GM18861 (cell line): ENCODE results near the gene TAPT1.
"Not testable (repeated sequence)": the region's sequence is repeated elsewhere in the genome, so short reads cannot be mapped to it uniquely, and the experiment has no call there.

Source experiments
- ATAC-seq: cut with Tn5 transposase; IDR thresholded peaks from one replicate; pipeline ENCODE4 v1.9.1; 2021; ENCODE audit not compliant: unreplicated experiment

Gene TAPT1

DNA sequence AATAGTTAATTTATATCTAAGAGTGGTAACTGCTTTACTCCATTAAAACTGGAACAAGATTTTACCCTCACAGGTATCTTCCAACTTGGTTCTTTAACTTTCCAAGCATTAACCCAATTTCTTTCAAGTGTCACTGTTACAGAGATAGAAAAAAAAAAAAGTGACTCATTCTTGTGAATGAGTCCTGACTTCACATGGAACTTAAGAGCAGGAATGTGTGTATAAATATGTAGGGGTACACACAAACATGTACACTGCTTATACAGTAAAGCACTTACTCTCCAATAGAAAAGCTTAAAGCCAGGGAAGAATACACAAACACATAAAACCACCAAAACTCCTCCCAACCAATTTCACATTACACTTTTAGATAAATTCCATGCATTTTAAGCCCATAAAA lies 38.8 kb downstream of the TAPT1 start:
- ATAC-seq, result no peak

DNA sequence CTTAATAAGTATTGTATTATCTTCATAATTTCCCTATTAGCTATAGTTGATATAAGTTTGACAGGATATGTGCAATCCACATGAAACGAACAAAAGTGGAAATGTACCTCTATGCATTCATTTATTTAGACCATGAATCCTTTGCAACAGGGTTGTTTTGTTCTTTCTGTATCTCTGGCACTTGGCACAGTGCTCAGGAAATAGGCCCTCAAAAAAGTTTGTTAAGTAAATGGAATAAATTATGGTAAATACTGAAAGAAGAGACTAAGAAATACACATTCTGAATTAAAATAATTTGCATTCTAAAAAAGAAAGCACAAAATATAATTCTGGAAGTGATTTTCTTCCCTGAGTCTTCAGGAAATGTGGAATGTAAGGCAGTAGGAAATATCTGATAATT lies 39.3 kb downstream of the TAPT1 start:
- ATAC-seq, result no peak

DNA sequence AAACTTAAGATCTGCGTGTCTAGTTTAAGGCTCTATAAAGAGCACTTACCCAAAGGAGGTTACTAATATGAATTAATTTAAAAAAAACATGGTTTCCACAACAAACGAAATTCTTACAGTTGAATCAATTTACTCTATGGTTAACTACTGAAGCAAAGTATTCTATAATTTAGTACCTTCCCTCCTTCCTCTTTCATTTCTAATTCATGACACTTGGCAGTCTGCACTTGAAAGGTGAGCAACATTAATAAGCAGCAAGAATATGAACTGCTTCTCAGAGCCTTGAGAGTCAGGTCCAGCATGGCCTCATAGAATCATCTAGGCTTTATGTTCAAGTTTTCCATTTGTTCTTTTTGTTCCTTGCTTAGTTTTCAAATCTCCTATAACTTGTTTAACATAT lies 42.7 kb downstream of the TAPT1 start:
- no peak for ATAC-seq

DNA sequence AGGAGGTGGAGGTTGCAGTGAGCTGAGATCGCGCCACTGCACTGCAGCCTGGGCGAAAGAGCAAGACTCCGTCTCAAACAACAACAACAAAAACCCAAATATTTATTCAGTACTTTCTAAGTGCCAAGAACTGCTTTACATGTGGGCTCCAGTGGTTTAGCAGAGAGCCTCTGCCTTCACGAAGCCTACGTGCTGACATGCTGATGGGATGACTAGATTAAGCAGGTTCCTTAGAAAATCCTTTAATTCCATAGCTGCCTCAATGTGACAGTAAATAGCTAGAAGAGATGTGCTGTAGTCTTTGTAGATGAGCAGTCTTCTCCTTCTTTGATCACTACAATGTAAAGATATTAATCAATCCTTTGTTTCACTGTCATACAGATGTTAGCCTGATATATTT lies 49.6 kb downstream of the TAPT1 start:
- ATAC-seq, result no peak

DNA sequence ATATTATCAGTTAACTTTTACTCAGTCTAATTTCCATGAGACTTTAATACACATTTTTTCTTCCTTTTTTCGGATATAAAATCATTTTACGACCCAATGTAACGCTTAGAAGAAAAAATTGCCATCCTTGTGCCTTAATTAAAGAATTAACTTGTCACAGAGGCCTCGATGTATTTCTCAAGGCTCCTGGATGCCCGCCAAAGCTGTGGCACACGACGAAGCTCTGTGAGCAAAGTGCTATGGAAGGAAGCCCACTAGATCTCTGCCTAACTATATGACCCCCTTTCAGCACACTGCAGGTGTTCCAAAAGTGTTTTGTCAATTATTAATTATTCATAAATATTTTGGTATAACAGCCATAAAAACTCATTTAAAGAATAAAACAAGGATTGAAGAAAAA lies 54.4 kb downstream of the TAPT1 start:
- ATAC-seq, result no peak

DNA sequence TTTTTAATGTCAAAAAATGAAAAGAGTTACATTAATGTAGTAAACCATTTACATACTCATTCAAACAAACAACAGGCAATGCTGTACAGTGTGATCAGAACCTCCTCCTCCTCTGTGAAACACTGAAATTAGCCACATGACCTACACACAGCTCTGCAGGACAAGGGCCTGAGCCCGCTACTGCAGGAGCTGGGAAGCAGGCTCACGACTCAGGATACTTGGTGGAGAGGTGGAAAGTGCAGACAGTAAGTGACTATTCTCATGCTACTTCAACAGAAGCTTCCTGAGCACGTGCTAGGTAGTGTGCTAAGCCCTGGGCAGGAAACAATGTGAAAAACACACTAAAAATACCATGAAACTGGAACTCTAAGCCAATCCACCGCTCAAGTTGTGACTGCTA lies 56.8 kb downstream of the TAPT1 start:
- ATAC-seq, result no peak

DNA sequence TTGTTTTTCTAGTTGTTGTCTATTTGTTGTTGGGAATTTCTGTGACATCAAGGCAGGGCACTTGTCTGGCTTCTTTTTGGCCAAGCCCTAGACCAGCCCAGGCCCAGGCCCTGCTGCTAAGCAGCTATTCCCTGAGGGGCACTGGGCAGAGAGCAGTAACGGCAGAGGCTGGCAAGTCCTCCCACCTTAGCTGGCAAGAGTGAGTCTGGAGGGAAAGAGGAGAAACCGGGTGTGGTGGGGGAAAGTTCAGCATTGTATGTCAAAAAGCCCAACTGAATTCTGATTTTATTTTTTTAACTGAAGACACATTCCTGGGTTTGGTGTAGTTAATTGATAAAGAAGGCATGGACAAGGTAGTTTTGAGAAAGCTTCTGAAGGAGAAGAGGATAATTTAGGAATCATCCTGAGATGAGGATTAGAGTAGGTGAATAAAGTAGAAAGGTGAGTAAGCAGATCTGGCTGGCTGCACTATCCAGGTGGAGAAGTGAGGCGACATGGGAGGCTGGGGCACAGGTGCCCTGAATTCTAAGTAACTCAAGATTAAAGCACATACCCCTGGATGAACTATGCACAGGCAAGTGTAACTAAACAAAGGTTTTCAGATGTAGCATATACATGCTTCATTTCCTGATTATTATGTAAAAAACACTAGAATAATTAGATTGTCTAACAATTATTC lies 57.4 kb downstream of the TAPT1 start:
- no peak for ATAC-seq

DNA sequence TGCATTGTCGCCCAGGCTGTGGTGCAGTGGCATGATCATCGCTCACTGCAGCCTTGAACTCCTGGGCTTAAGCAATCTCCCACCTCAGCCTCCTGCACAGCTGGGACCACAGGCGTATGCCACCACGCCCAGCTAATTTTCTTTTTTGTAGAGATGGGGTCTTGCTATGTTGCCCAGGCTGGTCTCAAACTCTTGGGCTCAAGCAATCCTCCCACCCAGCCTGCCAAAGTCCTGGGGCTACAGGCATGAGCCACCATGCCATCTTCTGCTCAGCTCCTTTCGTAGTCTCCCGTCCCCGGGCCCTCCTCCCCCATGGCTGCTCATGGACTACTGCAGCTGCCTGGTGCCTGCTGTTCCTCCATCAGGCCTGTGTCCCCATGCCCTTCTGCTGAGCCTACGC lies 58.1 kb downstream of the TAPT1 start:
- no peak for ATAC-seq

DNA sequence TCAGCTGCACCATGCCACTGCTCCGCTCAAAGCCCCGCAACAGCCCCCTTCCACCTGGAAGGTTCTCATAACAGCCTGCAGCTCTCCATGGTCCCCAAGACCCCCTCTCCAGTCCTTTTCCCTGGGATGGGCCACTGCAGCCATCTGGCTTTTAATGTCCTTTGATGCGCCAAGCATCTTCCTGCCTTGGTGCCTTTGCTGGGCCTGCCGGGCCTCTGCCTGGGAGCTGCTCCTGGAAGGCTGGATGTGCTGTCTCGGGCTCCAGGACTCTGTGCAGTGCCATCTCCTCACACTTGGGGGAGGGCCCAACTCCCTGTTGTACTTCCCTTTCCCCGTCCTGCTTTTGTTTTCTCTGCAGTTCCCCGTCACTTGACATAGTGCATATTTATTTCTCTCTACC lies 60.3 kb downstream of the TAPT1 start:
- ATAC-seq, result no peak

DNA sequence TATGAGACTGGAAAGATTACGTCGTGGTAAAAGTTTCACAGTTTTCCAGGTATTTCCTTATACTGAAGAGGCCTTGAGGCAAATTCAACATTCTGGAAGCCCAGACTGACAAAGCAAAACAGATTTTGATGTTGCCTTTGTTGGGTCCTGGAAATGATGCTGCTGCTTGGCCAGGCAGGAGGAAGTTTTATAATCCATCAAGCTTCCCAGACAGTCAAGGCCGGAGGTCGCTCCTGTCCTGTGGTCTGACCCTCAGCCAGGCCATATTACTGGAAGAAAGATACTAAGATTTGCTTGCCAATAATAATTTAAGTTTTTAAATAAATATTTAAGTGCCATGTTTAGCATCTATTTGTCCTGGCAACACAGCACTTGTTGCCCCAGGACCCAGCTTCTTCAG lies 63.4 kb downstream of the TAPT1 start:
- ATAC-seq, result no peak

DNA sequence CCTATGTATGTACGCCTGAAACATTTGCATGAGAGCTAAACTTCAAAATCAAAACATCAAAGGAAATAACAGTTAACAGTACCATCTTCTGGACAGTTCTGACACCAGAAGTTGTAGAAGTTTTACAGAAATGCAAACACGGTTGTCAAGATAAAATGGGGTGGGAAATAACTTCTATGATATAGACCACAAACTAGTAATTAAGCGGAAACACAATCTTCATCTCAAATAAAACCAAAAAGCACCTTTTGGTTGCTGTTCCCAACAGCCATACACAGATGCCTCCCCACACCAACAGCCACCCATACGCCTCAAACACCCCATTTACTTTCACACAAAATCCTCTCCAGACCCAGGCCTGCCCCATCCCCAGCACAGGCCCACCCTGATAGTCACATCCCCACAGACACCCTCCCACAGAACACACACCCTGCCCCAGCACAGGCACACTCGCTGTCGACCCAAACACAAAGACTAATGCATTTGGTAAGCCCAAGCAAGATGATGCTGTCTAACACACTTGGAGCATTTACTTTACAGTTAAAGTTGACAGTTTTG lies 64.3 kb downstream of the TAPT1 start:
- ATAC-seq, result no peak

DNA sequence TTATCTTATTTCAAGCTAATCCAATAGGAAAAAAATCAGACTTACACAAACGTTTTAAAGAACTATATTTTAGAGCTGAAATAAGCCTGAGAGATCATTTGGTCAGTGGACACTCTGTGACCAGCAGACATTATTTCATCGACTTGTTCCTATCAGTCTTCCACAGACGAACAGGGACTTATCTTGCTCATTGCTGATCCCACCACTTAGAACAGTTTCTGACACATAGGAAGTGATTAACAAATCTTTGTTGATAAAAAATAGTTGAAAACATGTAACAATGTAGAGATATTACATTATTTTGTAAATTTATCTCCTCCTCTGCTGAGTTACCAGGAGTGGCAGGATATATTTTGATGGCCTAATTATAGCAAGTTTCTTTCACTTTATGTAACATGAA lies 65.8 kb downstream of the TAPT1 start:
- ATAC-seq, result no peak

DNA sequence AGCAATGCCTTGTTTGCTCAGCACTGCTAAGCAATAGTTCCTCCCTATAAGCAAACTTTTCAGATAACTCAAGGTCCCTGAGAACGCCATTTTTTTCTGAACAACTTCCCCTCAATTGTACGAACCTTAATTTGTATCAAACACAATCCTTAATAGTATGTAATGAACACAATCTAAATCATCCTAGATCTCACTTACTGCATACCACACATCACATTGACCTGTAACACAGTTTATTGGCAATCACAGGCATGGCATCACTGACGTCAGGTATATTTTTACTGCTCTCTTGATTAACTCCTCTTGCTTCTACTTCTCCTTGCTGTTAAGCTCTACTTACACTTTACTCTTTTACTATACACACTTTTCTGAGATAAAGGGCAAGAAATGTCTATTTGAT lies 67.0 kb downstream of the TAPT1 start:
- no peak for ATAC-seq

DNA sequence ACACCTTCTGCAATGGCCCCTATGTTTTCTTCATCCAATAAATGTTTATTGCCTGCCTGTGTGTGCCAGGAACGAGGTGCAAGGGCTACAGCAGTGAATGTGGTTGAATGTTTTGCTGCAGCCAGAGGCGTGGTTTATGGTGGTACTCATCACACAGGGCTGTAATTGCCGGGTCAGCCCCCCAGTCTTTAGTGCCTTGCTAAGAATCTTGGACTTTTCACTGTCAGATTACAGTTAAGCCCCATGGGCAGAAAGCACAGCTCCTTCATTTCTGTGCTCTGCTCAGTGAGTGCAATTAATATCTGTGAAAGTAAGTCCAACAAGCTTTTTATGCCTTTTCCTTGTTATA lies 67.8 kb downstream of the TAPT1 start:
- no peak for ATAC-seq

DNA sequence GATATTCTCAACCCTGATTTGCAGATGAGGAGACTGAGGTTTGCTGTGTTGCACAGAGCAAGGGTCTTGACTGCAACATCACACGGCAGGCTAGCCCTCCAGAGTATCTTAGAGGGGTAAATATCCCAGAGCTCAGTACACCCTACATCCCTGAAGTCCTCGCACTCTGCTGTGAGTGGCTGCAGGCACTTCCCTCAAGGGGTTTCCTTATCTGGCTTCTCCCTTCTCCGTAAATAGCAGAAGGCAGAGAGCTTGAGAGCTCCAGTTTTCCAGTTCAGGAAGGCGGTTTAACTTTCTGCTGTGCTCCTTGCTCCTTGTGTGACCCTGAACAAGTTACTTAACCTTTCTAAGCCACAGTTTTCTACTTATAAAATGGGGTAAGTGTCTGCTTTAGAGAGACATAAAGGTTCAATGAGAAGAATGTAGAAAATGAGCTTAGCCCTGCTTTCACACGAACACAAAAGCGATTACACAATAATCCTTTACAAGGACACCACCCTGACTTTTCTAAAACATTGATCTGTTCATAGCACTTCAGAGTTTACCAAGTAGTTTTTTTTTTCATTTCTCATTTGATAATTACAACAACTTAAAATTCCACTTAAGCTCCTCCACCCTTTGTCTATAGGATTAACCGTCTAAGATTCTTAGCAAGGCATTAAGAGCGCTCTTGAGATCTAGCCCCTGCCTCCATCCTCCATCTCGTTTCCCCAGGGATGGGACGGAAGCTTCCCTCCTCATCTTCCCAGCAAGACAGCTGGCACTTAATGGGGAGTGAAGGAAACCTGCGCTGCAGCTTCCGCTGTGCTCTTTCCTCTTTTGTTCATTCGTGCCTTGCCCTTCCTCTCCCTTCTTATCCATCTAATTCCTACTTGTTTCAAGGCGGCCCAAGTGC lies 68.4 kb downstream of the TAPT1 start:
- ATAC-seq, result no peak

DNA sequence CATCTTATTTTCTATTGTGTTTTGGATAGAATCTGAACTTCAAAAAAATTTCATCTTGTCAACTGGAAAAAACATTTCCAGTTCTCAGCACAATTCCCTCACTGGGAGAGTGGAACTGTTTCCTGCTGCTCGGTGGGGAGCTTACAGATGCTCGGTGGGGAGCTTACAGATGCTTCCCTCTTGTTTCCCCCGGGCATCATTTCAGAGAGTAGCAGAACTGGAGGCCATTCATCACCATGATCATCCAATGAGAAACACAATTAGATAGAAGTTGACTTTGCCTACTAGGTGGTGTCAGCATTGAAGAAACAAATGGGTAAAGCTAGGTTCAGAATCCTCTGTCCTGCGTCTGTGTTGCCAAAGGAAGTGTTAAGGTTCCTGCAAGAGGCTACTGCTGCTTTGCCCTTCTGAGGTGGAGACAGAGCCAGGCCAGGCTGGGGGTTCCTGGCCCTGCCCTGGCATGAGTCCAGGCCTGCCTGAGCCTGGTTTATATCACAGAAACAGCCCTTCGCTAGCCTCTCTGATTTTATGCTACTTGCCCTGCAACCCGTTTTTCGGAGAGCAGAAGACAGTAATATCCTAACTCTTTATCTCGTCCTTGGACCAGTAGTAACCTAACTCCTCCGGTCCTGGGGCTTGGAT lies 70.6 kb downstream of the TAPT1 start:
- ATAC-seq, result no peak

DNA sequence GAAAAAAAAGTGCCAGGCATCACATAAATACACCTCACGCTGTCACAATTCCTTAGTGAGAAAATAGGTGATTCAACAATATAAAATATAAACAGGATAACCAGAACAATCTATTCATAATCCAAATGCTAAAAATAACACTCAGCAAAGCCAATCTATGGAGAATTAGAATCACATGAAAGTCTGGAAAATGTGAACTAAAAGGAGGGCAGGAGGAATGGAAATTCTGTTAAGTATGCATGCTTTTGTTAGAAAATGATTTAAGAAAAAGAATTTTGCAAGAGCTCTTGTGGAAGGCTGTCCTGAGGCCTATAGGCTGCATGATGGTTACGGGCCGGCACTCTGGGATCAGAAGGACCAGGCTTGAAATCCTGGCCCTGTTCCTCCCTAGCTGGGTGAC lies 71.8 kb downstream of the TAPT1 start:
- no peak for ATAC-seq

DNA sequence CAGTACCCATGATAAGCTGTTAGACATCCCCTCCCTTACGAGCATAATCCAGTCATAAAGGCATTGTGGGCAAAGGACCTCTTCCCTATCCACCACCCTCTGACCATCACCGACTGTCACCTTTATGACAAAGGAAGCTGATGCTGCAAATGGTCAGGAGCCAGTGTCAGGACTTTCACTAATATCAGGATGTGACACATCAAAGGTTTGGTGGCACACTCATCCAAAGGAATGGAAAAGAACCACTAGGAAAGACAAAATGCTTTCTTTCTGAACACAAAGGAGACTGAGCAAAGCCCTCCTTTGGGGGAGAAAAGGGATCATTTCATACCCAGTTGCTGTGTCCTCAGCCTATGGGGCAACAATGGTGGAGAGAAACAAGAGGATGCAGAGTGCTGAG lies 75.6 kb downstream of the TAPT1 start:
- ATAC-seq, result no peak

DNA sequence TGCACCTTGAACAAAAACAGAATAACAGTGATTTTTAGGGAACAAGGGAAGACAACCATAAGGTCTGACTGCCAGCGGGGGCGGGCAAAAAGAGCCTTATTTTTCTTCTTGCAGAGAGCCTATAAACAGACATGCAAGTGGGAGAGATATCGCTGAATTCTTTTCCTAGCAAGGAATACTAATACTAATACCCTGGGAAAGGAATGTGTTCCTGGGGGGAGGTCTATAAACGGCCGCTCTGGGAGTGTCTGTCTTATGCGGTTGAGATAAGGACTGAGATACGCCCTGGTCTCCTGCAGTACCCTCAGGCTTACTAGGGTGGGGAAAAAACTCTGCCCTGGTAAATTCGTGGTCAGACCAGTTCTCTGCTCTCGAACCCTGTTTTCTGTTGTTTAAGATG lies 81.4 kb downstream of the TAPT1 start:
- ATAC-seq, result not testable (repeated sequence)

DNA sequence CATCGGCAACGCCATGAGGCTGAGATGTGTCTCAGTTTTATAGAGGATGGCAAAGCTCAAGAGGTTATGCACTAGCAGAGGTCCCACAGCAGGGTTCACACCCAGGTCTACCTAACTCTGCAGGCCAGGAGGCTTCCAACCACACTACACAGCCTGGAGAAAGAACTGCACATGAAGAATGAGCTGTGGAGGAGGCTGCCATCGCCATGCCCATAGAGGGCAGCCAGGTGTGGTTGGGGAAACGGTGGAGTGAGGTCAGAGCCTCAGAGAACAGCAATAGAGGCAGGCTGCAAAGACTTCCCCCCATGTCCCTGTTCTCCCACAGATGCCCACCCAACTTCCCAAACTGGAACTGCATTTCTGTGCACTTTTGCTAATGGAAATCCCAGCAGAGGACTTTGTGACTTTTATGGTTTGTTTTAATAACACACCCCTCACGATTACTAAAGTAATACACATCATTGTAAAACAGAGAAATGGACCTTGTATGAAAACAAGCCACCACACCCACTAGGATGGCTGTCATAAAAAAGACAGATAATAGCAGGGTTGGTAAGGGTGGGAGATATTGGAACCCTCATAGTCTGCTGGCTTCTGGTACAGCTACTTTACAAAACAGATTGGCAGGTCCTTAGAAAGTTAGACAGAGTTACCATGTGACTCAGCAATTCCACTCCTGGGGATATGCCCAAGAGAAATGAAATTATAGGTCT lies 83.5 kb downstream of the TAPT1 start:
- no peak for ATAC-seq

DNA sequence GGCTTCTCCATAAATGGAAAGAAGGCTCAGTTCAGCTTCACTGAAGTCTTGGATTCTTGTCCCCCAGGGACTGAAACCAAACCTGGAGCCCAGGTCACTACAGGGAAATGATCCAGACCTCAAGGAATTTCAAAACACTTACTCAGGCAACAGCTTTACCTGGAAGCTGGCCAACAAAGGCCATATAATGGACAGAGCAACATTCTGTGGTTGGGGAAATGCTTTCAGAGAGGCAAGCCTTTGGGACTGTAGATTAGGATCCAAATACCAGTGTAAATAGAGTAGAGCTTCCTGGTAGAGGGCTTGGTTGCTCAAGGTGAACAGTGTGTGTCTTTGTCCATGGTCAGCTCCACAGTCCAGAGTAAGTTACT lies 85.4 kb downstream of the TAPT1 start:
- no peak for ATAC-seq
